GM12878 (cell line): ENCODE results near the gene KREMEN2. TPM values are rescaled to one million over a fixed set of nuclear protein-coding genes. Genes with fewer than 3 reads are reported as not detected.

Source experiments
- ATAC-seq: fragments of 200-7000 bp; cut with Tn5 transposase; 3 replicates; pipeline ENCODE4 v1.9.1; 2020; ENCODE audit warnings: mild to moderate bottlenecking, moderate library complexity
- BruUV-seq: library from RNA; stranded (reverse); fragments of 400-500 nt; replicated peaks from 2 replicates; lab custom pipeline; 2021; lab: Mats Ljungman, UMichigan
- CTCF ChIA-PET: fragments of 300-600 bp; sonication (Branson Sonifier 250); formaldehyde crosslinking; extraction: SDS; loops from one replicate; lab custom pipeline; 2021; ENCODE audit warnings: inconsistent platforms; lab: Yijun Ruan, JAX
- POLR2A ChIA-PET: fragments of 350-600 bp; formaldehyde crosslinking; extraction: SDS; loops from one replicate; lab custom pipeline; 2021; ENCODE audit warnings: inconsistent platforms; lab: Charles Lee
- RAD21 ChIA-PET: fragments of 300-600 bp; sonication (Branson Sonifier 250); formaldehyde crosslinking; loops from one replicate; lab custom pipeline; 2023; ENCODE audit warnings: antibody characterized with exemption; ENCODE audit not compliant: unreplicated experiment; lab: Charles Lee
- SMC1A ChIA-PET: fragments of 300-600 bp; sonication (Branson Sonifier 250); formaldehyde crosslinking; loops from one replicate; lab custom pipeline; 2023; ENCODE audit not compliant: unreplicated experiment, uncharacterized antibody; lab: Charles Lee
- DNase-seq: peaks from one replicate; pipeline ENCODE4 v3.0.0-alpha.2; 2011; ENCODE audit warnings: low read depth, low spot score
- FAIRE-seq: peaks from 3 replicates; lab custom pipeline; 2011; peaks lifted over from hg19 to GRCh38; lab: Jason Lieb, UNC
- H2AFZ ChIP-seq: 2 replicates; pipeline ENCODE4 v1.6.0; 2011; ENCODE audit warnings: low read depth, low read length, control low read depth; ENCODE audit not compliant: control insufficient read depth
- H3K27ac ChIP-seq: 2 replicates; pipeline ENCODE4 v1.5.1; 2011; ENCODE audit warnings: control low read depth; ENCODE audit not compliant: control insufficient read depth, insufficient read depth
- H3K27me3 ChIP-seq, 2 experiments: replicated peaks in 1 of 2; 2 replicates each; pipeline versions ENCODE4 v1.6.0 to v1.6.1; 2011; ENCODE audit warnings: low read length in 1 of 2; ENCODE audit not compliant: control insufficient read depth in 2 of 2, insufficient read depth in 2 of 2
- H3K36me3 ChIP-seq, 2 experiments: 2 replicates each; pipeline ENCODE4 v1.5.1; 2011; ENCODE audit warnings: low read length in 1 of 2; ENCODE audit not compliant: control insufficient read depth in 2 of 2, insufficient read depth in 2 of 2
- H3K4me1 ChIP-seq: 2 replicates; pipeline ENCODE4 v1.6.1; 2011; ENCODE audit warnings: mild to moderate bottlenecking, low read length, moderate library complexity, mixed read lengths; ENCODE audit not compliant: control insufficient read depth, insufficient read depth
- H3K4me2 ChIP-seq: 2 replicates; pipeline ENCODE4 v1.6.0; 2011; ENCODE audit warnings: control low read depth; ENCODE audit not compliant: control insufficient read depth, insufficient read depth
- H3K4me3 ChIP-seq: fragments of 200-600 bp; sonication (generic); 2 replicates; pipeline ENCODE4 v1.5.1; 2016
- H3K79me2 ChIP-seq: 2 replicates; pipeline ENCODE4 v1.6.0; 2011; ENCODE audit warnings: low read length; ENCODE audit not compliant: control insufficient read depth, insufficient read depth
- H3K9ac ChIP-seq: 2 replicates; pipeline ENCODE4 v1.8.0; 2011; ENCODE audit warnings: low read length, control low read depth, mixed read lengths; ENCODE audit not compliant: control insufficient read depth, insufficient read depth
- H3K9me3 ChIP-seq: replicated peaks from 3 replicates; pipeline ENCODE4 v1.5.1; 2011; ENCODE audit warnings: mild to moderate bottlenecking, low read length; ENCODE audit not compliant: control insufficient read depth, insufficient read depth
- H4K20me1 ChIP-seq: 2 replicates; pipeline ENCODE4 v1.6.0; 2011; ENCODE audit not compliant: control insufficient read depth, insufficient read depth
- BCL3 ChIP-seq: IDR thresholded peaks from 2 replicates; pipeline ENCODE4 v1.6.1; 2011; ENCODE audit warnings: borderline replicate concordance, low read depth, mild to moderate bottlenecking, moderate library complexity, low read length; ENCODE audit not compliant: insufficient read depth, poor library complexity, severe bottlenecking
- CHD2 ChIP-seq: IDR thresholded peaks from 2 replicates; pipeline ENCODE4 v1.6.1; 2011; ENCODE audit warnings: low read depth, low read length, improper control_type of control experiment, borderline replicate concordance
- CREM ChIP-seq: IDR thresholded peaks from 2 replicates; pipeline ENCODE4 v1.6.1; 2014; ENCODE audit warnings: antibody characterized with exemption, low read depth
- DPF2 ChIP-seq: fragments of 450-650 bp; IDR thresholded peaks from 2 replicates; pipeline ENCODE4 v1.6.1; 2017; ENCODE audit warnings: mild to moderate bottlenecking
- E2F8 ChIP-seq: fragments of 450-650 bp; IDR thresholded peaks from 2 replicates; pipeline ENCODE4 v1.6.1; 2018; ENCODE audit warnings: mild to moderate bottlenecking, low read depth, moderate library complexity; ENCODE audit not compliant: partially characterized antibody
- FOXM1 ChIP-seq: IDR thresholded peaks from 2 replicates; pipeline ENCODE4 v1.6.1; 2012; ENCODE audit warnings: low read depth, mild to moderate bottlenecking, inconsistent platforms, low read length, moderate library complexity
- KLF5 ChIP-seq: fragments of 450-650 bp; IDR thresholded peaks from 2 replicates; pipeline ENCODE4 v1.6.1; 2014; ENCODE audit warnings: mild to moderate bottlenecking; ENCODE audit not compliant: partially characterized antibody
- MTA2 ChIP-seq: fragments of 450-650 bp; IDR thresholded peaks from 2 replicates; pipeline ENCODE4 v1.6.1; 2016; ENCODE audit warnings: low read depth, mild to moderate bottlenecking, moderate library complexity
- RAD51 ChIP-seq: fragments of 450-650 bp; IDR thresholded peaks from 2 replicates; pipeline ENCODE4 v1.6.1; 2016; ENCODE audit warnings: moderate library complexity, mild to moderate bottlenecking, inconsistent platforms
- RELA ChIP-seq: fragments of 450-650 bp; IDR thresholded peaks from 2 replicates; pipeline ENCODE4 v1.8.0; 2014; ENCODE audit warnings: borderline replicate concordance; ENCODE audit not compliant: partially characterized antibody
- SMARCA5 ChIP-seq: fragments of 450-650 bp; IDR thresholded peaks from 2 replicates; pipeline ENCODE4 v1.6.1; 2017; ENCODE audit warnings: mild to moderate bottlenecking
- SP1 ChIP-seq: IDR thresholded peaks from one replicate; pipeline ENCODE4 v1.6.1; 2011; ENCODE audit warnings: low read depth, low read length
- SREBF1 ChIP-seq: IDR thresholded peaks from 2 replicates; pipeline ENCODE4 v1.6.1; 2012; ENCODE audit warnings: mild to moderate bottlenecking, low read length
- SREBF2 ChIP-seq: IDR thresholded peaks from 2 replicates; pipeline ENCODE4 v1.6.1; 2012; ENCODE audit warnings: mild to moderate bottlenecking, low read length
- WRNIP1 ChIP-seq: IDR thresholded peaks from 2 replicates; pipeline ENCODE4 v1.6.1; 2011; ENCODE audit warnings: low read depth, low read length, improper control_type of control experiment, borderline replicate concordance
- WGBS: methylation state at CpG from one replicate; pipeline ENCODE4 v1.1.6; 2016; ENCODE audit warnings: low lambda C conversion rate; ENCODE audit not compliant: insufficient replicate concordance, insufficient coverage; ENCODE audit errors: missing lambda C conversion rate; 5-methylcytosine and 5-hydroxymethylcytosine counted together
- in situ Hi-C: fragments of 300-500 bp; cut with MboI; formaldehyde crosslinking; loops from 9 replicates; pipeline ENCODE4 v1.14.3; 2018; ENCODE audit warnings: mixed read lengths
- intact Hi-C: fragments of 100-400 bp; cut with micrococcal nuclease; formaldehyde crosslinking; loops from one replicate; pipeline ENCODE4 v1.14.2; 2022; ENCODE audit not compliant: unreplicated experiment
- polyA plus RNA-seq, 11 experiments: library from polyadenylated mRNA; depleted of rRNA in 4 of 11; unstranded in 6 of 11; stranded (reverse) in 5 of 11; fragments of >200 nt; fragmentation: Nextera tagmentation in 4 of 11; fragmentation: Illumina TruSeq in 1 of 11; extraction: Ambion mirVana in 4 of 11; extraction: Trizol in 1 of 11; gene quantifications; 1 replicate in 1 of 11; 2 replicates in 10 of 11; pipeline versions ENCODE4 v1.2.1 to v1.2.3, GENCODE V29; 2011 to 2016; ENCODE audit warnings: inconsistent platforms in 2 of 11, missing spikeins in 2 of 11, low read depth in 1 of 11
- total RNA-seq, 4 experiments: library from RNA; depleted of rRNA in 3 of 4; stranded (reverse); fragments of >200 nt in 3 of 4; fragmentation: Illumina TruSeq in 1 of 4; extraction: Trizol in 1 of 4; gene quantifications; 2 replicates each; pipeline versions ENCODE4 v1.2.1 to v1.2.3, GENCODE V29; 2013 to 2021
- TF ChIP-seq, protein P1 (sequence below): IDR thresholded peaks from 2 replicates; pipeline ENCODE4 v1.6.1; 2012; ENCODE audit warnings: improper control_type of control experiment, low read depth, low read length; ENCODE audit not compliant: insufficient replicate concordance

Gene KREMEN2
- total and polyA plus RNA-seq, 10 of the 15 experiments (the other 5 are each of a cell fraction or from before 2014, with no cell fraction given) = 0.06 to 3.7 (median 0.83) TPM; not detected in 2

DNA sequence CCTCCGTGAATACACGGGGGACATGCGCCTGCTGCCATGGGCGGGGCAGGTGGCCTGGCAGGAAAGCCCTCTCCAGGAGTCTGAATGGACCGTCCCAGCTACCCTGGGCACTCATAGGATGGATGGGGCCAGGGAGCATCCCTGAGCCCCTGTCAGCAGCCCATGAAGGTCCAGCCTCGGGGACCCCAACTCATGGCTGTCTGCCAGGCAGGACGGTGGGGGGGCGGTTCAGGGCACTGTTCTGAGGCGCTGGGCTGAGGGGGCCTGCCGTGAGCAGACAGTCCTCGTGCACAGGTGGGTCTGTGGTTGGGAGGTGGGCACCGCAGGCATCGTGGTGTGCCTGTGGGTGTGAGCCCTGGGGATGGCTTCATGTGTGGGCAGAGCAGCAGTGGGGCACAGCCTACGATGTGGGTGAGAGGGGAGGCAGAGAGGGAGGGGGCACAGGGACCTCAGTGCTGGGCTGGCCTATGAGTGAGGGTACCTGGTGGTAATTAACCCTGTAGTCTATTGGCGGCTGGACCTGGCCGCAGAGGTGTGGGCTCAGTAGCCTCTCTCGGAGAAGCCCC lies 22.6 kb downstream of the KREMEN2 start:
- ChIA-PET POLR2A (no interaction called here), RAD21 (no interaction called here), SMC1A (no interaction called here), CTCF (interaction anchor here (1.0 kb wide), 1 partner anchor 60 kb away, joined by 3 read pairs; no protein-coding TSS in a partner anchor)
- FAIRE-seq (no peak), DNase-seq (no peak), ATAC-seq (no peak)
- no peaks in the 10 kb centered on the region for H3K9me3 ChIP-seq
- BruUV-seq = no TSS peak
- no peak overlapping the region for H3K27ac ChIP-seq
- no peaks in the 10 kb centered on the region for H3K4me1 ChIP-seq
- H3K27me3 ChIP-seq = peaks cover 2 to 4% of the 10 kb centered on the region in 2 experiments; a peak in 1 of 4 replicates
- H3K4me2 ChIP-seq = no peak overlapping the region
- 29% methylated on average over 17 of the region's 17 CpGs for WGBS
- H4K20me1 ChIP-seq = no peaks in the 10 kb centered on the region
- no peak overlapping the region for H2AFZ ChIP-seq
- H3K36me3 ChIP-seq = no peaks in the 10 kb centered on the region
- no peak overlapping the region for H3K4me3 ChIP-seq
- in situ Hi-C loops = no loop called here
- intact Hi-C loops = no loop called here
- H3K79me2 ChIP-seq = no peaks in the 10 kb centered on the region
- H3K9ac ChIP-seq = no peak overlapping the region
- TF ChIP-seq CHD2 (no peak), BCL3 (no peak), SREBF2 (no peak), CREM (no peak), SMARCA5 (no peak), KLF5 (no peak), SREBF1 (no peak), RAD51 (no peak), DPF2 (no peak), RELA (no peak), E2F8 (no peak), FOXM1 (no peak), SP1 (no peak), WRNIP1 (no peak), MTA2 (no peak)
- TF ChIP-seq, protein P1, sequence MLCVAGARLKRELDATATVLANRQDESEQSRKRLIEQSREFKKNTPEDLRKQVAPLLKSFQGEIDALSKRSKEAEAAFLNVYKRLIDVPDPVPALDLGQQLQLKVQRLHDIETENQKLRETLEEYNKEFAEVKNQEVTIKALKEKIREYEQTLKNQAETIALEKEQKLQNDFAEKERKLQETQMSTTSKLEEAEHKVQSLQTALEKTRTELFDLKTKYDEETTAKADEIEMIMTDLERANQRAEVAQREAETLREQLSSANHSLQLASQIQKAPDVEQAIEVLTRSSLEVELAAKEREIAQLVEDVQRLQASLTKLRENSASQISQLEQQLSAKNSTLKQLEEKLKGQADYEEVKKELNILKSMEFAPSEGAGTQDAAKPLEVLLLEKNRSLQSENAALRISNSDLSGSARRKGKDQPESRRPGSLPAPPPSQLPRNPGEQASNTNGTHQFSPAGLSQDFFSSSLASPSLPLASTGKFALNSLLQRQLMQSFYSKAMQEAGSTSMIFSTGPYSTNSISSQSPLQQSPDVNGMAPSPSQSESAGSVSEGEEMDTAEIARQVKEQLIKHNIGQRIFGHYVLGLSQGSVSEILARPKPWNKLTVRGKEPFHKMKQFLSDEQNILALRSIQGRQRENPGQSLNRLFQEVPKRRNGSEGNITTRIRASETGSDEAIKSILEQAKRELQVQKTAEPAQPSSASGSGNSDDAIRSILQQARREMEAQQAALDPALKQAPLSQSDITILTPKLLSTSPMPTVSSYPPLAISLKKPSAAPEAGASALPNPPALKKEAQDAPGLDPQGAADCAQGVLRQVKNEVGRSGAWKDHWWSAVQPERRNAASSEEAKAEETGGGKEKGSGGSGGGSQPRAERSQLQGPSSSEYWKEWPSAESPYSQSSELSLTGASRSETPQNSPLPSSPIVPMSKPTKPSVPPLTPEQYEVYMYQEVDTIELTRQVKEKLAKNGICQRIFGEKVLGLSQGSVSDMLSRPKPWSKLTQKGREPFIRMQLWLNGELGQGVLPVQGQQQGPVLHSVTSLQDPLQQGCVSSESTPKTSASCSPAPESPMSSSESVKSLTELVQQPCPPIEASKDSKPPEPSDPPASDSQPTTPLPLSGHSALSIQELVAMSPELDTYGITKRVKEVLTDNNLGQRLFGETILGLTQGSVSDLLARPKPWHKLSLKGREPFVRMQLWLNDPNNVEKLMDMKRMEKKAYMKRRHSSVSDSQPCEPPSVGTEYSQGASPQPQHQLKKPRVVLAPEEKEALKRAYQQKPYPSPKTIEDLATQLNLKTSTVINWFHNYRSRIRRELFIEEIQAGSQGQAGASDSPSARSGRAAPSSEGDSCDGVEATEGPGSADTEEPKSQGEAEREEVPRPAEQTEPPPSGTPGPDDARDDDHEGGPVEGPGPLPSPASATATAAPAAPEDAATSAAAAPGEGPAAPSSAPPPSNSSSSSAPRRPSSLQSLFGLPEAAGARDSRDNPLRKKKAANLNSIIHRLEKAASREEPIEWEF = no peak
